ENCODE measurements around the gene ANKS6. TPM values are rescaled to one million over a fixed set of nuclear protein-coding genes. Genes with fewer than 3 reads are reported as not detected.

Gene ANKS6
- polyA plus RNA-seq, 1 donor from 2014 or later: 16.6 TPM

- TF ChIP-seq EZH2 (IDR thresholded peaks at IDR 0.05; ENCODE audit: borderline replicate concordance, insufficient read depth, low read length, poor library complexity, severe bottlenecking) (no peak), POLR2AphosphoS5 (IDR thresholded peaks at IDR 0.05) (no peak)
These were observed 28.4 kb downstream of the ANKS6 start (continued) for GRCh38 chr9:98767915-98768314.

- Histone ChIP-seq H4K20me1 (ENCODE audit: insufficient read depth) (no peaks in the 10 kb centered on the region), H3K36me3 (ENCODE audit: insufficient read depth, low read length) (no peaks in the 10 kb centered on the region), H3K27me3 (ENCODE audit: insufficient read depth, low read depth, low read length) (no peaks in the 10 kb centered on the region), H3K4me3 (ENCODE audit: low read length) (no peak overlapping the region), H3K9me2 (ENCODE audit: insufficient read depth, low read length) (no peaks in the 10 kb centered on the region), H3K4me2 (ENCODE audit: low read length) (no peak overlapping the region), H3K79me2 (replicated peaks; ENCODE audit: insufficient read depth, low read length) (no peaks in the 10 kb centered on the region), H3F3A (ENCODE audit: insufficient read depth, low read length, poor library complexity, severe bottlenecking) (no peaks in the 10 kb centered on the region), H3K27ac (ENCODE audit: low read length) (no peak overlapping the region), H3K9ac (ENCODE audit: low read length) (no peak overlapping the region), H3K9me3 (ENCODE audit: low read length) (no peaks in the 10 kb centered on the region), H2AFZ (ENCODE audit: low read depth, low read length) (no peak overlapping the region)
- no peak for TF ChIP-seq EZH2 (IDR thresholded peaks at IDR 0.05; ENCODE audit: borderline replicate concordance, insufficient read depth, low read length, poor library complexity, severe bottlenecking)
- no peak for TF ChIP-seq REST (IDR thresholded peaks at IDR 0.05; ENCODE audit: borderline replicate concordance)
- TF ChIP-seq TAF1 (IDR thresholded peaks at IDR 0.05; ENCODE audit: low read depth): no peak
- no peak for TF ChIP-seq RAD21 (conservative IDR thresholded peaks at IDR 0.05)
- TF ChIP-seq EP300 (conservative IDR thresholded peaks at IDR 0.05; ENCODE audit: poor library complexity, severe bottlenecking): no peak
- no peak for TF ChIP-seq MXI1 (conservative IDR thresholded peaks at IDR 0.05; ENCODE audit: poor library complexity, severe bottlenecking)
- TF ChIP-seq POLR2AphosphoS5 (IDR thresholded peaks at IDR 0.05): no peak
- no peak for TF ChIP-seq SMC3 (conservative IDR thresholded peaks at IDR 0.05; ENCODE audit: poor library complexity)
- TF ChIP-seq CTCF (IDR thresholded peaks at IDR 0.05; ENCODE audit: poor library complexity, severe bottlenecking): no peak
These were observed 29.2 kb downstream of the ANKS6 start for GRCh38 chr9:98767196-98767595.

GRCh38 chr9:98766586-98766985 lies 29.8 kb downstream of the ANKS6 start:
- Histone ChIP-seq H3K4me3 (ENCODE audit: low read length) (no peak overlapping the region), H3K27ac (ENCODE audit: low read length) (no peak overlapping the region), H3K27me3 (ENCODE audit: insufficient read depth, low read depth, low read length) (no peaks in the 10 kb centered on the region), H3K9ac (ENCODE audit: low read length) (no peak overlapping the region), H3K9me2 (ENCODE audit: insufficient read depth, low read length) (no peaks in the 10 kb centered on the region), H3K9me3 (ENCODE audit: low read length) (no peaks in the 10 kb centered on the region), H3K36me3 (ENCODE audit: insufficient read depth, low read length) (no peaks in the 10 kb centered on the region), H3F3A (ENCODE audit: insufficient read depth, low read length, poor library complexity, severe bottlenecking) (no peaks in the 10 kb centered on the region), H4K20me1 (ENCODE audit: insufficient read depth) (no peaks in the 10 kb centered on the region), H2AFZ (ENCODE audit: low read depth, low read length) (no peak overlapping the region), H3K79me2 (replicated peaks; ENCODE audit: insufficient read depth, low read length) (no peaks in the 10 kb centered on the region), H3K4me2 (ENCODE audit: low read length) (no peak overlapping the region)
- TF ChIP-seq POLR2AphosphoS5 (IDR thresholded peaks at IDR 0.05) (no peak), TAF1 (IDR thresholded peaks at IDR 0.05; ENCODE audit: low read depth) (no peak), REST (IDR thresholded peaks at IDR 0.05; ENCODE audit: borderline replicate concordance) (no peak), EP300 (conservative IDR thresholded peaks at IDR 0.05; ENCODE audit: poor library complexity, severe bottlenecking) (no peak), MXI1 (conservative IDR thresholded peaks at IDR 0.05; ENCODE audit: poor library complexity, severe bottlenecking) (no peak), CTCF (IDR thresholded peaks at IDR 0.05; ENCODE audit: poor library complexity, severe bottlenecking) (no peak)

Data from neural cell (in vitro differentiated cells).